Muscle of arm (tissue), 12 donors: ENCODE data around the gene RARB. TPM values are rescaled to one million over a fixed set of nuclear protein-coding genes. Genes with fewer than 3 reads are reported as not detected.
A peak's percentile ranks its signal among the peaks of the same experiment; 100 is the strongest.

ENCODE experiments used
- DNase-seq: peaks from one replicate; pipeline ENCODE4 v3.0.0-alpha.2; 2013
- polyA plus RNA-seq, 12 donors: library from polyadenylated mRNA; unstranded; fragments of 120-200 nt; gene quantifications; one replicate each; pipeline ENCODE4 v1.2.1, GENCODE V29; 2013; ENCODE audit not compliant: insufficient read length in 12 of 12

RARB gene
- polyA plus RNA-seq, 12 donors: 10.6 to 18.5 (median 15.6) TPM; not detected in 1

- no peak for DNase-seq
These were observed 120.0 kb downstream of the RARB start for GRCh38 chr3:25547943-25548674.

- no peak for DNase-seq
These were observed 120.8 kb downstream of the RARB start for GRCh38 chr3:25548836-25549235.

- DNase-seq: no peak
These were observed 124.2 kb downstream of the RARB start for GRCh38 chr3:25552251-25552650.

- DNase-seq: no peak
These were observed 126.3 kb downstream of the RARB start for GRCh38 chr3:25554376-25554775.

- peak; percentile 66 for DNase-seq
These were observed 127.8 kb downstream of the RARB start for GRCh38 chr3:25555695-25556437.

- no peak for DNase-seq
These were observed 128.4 kb downstream of the RARB start for GRCh38 chr3:25556447-25556846.

DNA sequence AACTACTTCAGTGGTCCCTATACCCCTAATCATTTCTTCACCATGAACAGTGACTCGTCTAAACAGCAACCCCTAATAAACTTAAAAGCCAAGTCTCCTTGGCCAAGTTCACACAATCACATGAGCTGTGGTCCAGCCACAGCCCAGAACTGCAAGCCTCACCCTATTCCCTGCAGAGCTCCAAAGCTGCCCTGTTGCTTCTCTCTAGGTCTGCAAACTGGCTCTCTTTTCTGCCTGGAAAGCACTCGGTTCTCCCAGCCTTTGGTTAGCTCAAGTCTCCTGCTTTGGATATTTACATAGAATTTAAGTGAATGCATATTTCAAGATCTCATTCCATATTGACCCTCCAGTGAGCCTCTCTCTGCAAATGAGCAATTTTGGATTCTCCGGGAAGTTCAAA, 129.6 kb downstream of the RARB start:
- peak; percentile 30 for DNase-seq

DNA sequence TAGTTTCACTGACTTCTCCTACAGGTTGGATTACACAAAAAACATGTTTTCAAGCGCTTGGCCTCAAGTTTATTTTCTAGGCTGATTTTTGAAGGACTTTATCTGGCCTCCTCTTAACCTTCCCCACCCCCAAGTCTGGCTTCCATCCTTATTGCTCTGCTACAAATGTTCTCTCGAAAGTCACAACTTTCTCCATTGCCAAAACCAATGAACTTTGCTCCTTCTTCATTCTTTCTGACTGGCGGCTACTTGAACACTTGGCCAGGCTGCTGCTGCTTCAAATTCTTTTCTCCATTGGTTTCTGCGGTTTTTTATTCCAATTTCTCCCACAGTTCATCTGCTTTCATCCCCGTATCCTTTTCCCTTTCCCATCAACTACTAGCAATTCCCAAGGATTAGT, 130.1 kb downstream of the RARB start:
- peak; percentile 52 for DNase-seq

- DNase-seq: no peak
These were observed 130.7 kb downstream of the RARB start for GRCh38 chr3:25558796-25559195.

- DNase-seq: no peak
These were observed 135.5 kb downstream of the RARB start for GRCh38 chr3:25563601-25564000.

- no peak for DNase-seq
These were observed 136.0 kb downstream of the RARB start for GRCh38 chr3:25564075-25564474.

GRCh38 chr3:25565807-25566206, 137.7 kb downstream of the RARB start:
- DNase-seq: no peak

GRCh38 chr3:25566358-25566920, 138.4 kb downstream of the RARB start:
- no peak for DNase-seq

DNA sequence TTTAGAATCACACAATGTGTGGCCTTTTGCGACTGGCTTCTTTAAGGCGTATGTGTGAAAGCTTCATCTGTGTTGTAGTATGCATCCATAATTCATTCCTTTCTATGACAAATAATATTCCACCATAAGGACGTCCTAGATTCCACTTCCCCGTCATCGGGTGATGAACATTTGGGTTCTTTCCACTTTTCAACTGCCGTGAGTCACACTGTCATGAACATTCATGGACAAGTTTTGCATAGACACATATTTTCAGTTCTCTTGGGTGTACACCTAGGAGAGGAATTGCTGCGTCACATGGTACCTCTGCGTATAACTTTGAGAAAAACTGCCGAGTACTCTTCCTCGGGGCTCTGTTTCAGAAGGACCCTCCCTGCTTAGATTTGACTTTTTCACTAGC, 139.3 kb downstream of the RARB start:
- DNase-seq: no peak

DNA sequence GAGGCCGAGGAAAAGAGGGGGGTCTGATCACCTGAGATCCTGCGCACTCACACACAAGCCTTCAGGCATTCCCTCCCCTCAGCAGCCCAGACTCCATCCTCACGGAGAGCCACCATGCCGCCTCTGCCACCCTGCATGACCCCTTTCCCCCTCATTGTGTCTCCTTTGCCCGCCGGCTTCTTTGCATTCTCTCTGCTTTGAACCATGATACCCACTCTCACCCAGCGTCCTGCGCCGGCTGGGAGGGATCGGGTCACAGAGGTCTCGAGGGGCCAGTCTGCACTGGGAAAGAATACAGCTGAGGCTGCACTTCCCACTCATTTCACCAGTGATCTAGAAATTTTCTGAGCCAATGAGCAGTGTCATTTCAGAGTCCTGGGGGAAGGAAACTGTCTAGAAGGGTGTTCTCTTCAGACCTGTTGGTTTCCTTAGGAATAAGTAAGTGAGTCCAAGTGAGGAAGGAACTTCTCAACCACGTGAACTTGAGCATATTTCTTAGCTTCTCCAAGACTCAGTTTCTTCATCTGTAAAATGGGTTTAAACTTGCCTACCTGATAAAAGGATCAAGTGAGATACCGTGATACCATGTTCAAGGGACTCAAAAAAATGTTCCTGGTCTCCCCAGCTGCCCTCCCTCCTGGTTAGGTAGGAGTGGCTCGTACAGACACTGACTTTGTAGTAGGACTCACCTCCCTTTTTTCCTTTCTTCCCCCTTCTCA, 139.9 kb downstream of the RARB start:
- no peak for DNase-seq

- no peak for DNase-seq
These were observed 140.5 kb downstream of the RARB start for GRCh38 chr3:25568525-25569078.

- no peak for DNase-seq
These were observed 143.2 kb downstream of the RARB start for GRCh38 chr3:25571285-25571684.

GRCh38 chr3:25572336-25572735, 144.3 kb downstream of the RARB start:
- no peak for DNase-seq

DNA sequence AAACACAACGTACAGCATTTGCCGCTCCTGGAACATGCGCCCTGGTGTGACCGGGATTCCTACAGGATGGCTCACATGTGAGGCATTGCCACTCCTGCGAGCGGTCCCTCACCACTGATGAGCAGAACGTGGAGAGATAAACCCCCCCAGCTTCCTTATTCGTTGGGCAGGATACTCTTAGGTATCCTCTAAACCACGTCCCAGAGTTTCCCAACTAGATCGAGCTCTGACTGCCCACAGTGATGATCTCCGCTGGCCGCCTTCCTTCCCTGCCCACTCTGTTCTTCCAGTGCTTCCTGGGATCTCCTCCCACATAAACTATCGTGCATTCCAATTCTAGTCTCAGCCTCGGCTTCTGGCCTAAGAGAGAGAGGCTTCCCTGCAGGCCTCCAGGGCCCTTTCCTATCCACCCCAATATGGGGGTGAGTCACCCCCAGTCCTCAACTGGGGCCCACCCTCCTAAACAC, 144.9 kb downstream of the RARB start:
- DNase-seq: no peak

DNA sequence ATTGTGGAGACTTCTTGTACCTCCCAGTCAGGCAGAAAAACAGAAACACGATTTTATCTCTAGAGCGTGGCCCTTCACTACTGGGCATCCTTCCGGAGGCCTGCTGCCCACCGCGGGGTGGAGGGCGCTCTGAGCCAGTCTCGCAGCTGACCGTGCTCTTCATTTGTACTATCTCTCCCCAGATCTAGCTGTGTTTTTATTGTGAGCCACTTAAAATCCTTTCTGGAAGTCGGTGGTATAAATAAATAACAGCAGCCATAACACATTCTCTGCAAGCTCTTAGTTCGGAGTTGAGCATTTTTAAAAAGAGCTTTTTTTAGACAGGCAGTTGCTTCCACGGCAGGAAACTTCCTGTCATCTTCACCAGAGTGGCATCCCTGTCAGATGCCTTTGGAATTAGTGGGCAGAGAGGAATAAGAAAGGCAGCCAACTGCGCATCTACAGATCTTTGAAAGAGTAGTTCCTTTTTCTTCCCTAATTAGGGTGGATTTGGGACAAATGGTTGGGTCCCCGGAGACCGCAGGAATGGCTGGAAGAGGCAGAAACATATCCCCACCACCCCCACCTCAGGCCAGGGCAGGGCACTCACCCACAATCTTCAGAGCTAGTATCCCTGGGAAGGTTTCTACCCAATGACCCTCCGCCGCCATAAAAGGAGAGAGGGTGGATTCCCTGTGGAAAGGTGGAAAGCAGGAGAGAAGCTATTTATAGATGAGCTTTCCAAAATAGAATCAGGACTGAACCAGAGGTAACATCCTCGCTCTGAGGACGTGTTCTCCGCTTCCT, 145.5 kb downstream of the RARB start:
- no peak for DNase-seq

DNA sequence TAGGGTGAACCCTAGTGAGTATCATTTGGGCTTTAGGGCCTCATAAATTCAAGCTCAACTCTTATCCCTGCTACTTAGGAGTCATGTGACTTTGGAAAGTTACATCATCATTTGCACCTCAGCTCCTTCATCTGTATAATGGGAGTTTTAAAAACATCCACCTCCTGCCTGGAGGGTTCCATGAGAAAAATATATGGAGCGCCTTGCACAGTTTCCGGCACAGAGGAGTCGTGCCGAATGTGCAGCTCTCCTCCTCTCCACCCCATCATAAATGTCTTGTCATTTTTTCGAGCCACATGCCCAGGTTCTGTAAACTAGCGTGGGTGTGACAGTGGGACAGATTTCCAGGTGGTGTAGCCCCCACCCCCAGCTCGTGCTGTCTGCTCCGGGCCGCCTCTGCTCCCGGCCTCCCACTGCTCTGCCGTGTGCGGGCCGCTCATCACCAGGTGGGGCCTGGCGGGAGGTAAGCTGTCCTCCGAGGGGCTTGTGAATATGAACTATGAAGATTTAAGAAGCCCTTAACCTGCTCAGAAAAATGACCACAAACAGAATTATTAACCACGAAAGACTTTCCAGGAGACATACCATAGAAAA, 146.2 kb downstream of the RARB start:
- no peak for DNase-seq
